HCT116 (cell line): ENCODE measurements around the gene TMEM247. TPM values are rescaled to one million over a fixed set of nuclear protein-coding genes. Genes with fewer than 3 reads are reported as not detected.

Experiments used
- ATAC-seq: fragments of 200-7000 bp; cut with Tn5 transposase; 2 replicates; pipeline ENCODE4 v1.9.1; 2020; ENCODE audit warnings: mild to moderate bottlenecking, moderate library complexity
- BruUV-seq: library from RNA; stranded (reverse); fragments of 400-500 nt; replicated peaks from 2 replicates; lab custom pipeline; 2021; lab: Mats Ljungman, UMichigan
- CTCF ChIA-PET: fragments of 300-600 bp; sonication (Branson Sonifier 250); formaldehyde crosslinking; loops from one replicate; lab custom pipeline; 2021; ENCODE audit warnings: antibody characterized with exemption; lab: Charles Lee
- POLR2A ChIA-PET: fragments of 300-600, 350-600 bp; sonication (Branson Sonifier 250); formaldehyde crosslinking; loops from one replicate; lab custom pipeline; 2021; ENCODE audit warnings: antibody characterized with exemption; lab: Charles Lee
- RAD21 ChIA-PET, 2 experiments: fragments of 300-600 bp; sonication (Branson Sonifier 250); formaldehyde crosslinking; loops; one replicate each; lab custom pipeline; 2023; ENCODE audit warnings: low total read pairs in 2 of 2; ENCODE audit not compliant: uncharacterized antibody in 2 of 2, unreplicated experiment in 2 of 2, low non-redundant PET in 1 of 2; lab: Charles Lee
- DNase-seq: peaks from one replicate; pipeline ENCODE4 v3.0.0-alpha.2; 2010; ENCODE audit warnings: low read depth, low spot score
- H2AFZ ChIP-seq: fragments of 200-600 bp; shearing (Covaris generic), sonication (generic); 2 replicates; pipeline ENCODE4 v1.6.1; 2017; ENCODE audit warnings: low read depth, mixed run types, mixed read lengths, antibody characterized with exemption, low read length; ENCODE audit not compliant: poor library complexity, severe bottlenecking
- H3K27ac ChIP-seq: 2 replicates; pipeline ENCODE4 v1.5.1; 2012; ENCODE audit warnings: low read depth, low read length
- H3K27me3 ChIP-seq: fragments of 200-600 bp; sonication (generic); 2 replicates; pipeline ENCODE4 v1.6.1; 2016; ENCODE audit warnings: mixed run types, low read length, mixed read lengths; ENCODE audit not compliant: insufficient read depth
- H3K36me3 ChIP-seq, 2 experiments: fragments of 200-500 bp in 1 of 2; fragments of 200-600 bp in 1 of 2; sonication (Bioruptor generic) in 1 of 2; sonication (generic) in 1 of 2; 2 replicates each; pipeline versions ENCODE4 v1.5.1 to v1.6.1; 2014 to 2016; ENCODE audit warnings: low read length in 2 of 2, inconsistent platforms in 1 of 2, mixed read lengths in 1 of 2, mixed run types in 1 of 2; ENCODE audit not compliant: insufficient read depth in 2 of 2, control insufficient read depth in 1 of 2
- H3K4me1 ChIP-seq, 2 experiments: fragments of 200-600 bp in 1 of 2; sonication (generic) in 1 of 2; 2 replicates each; pipeline versions ENCODE4 v1.5.1 to v1.6.1; 2012 to 2017; ENCODE audit warnings: low read length in 2 of 2, inconsistent platforms in 1 of 2, mild to moderate bottlenecking in 1 of 2, mixed read lengths in 1 of 2, mixed run types in 1 of 2, moderate library complexity in 1 of 2; ENCODE audit not compliant: insufficient read depth in 2 of 2, control insufficient read depth in 1 of 2
- H3K4me2 ChIP-seq: fragments of 200-600 bp; sonication (generic); 2 replicates; pipeline ENCODE4 v1.6.1; 2017; ENCODE audit warnings: mixed run types, low read length, mixed read lengths
- H3K4me3 ChIP-seq, 2 experiments: fragments of 200-600 bp in 1 of 2; sonication (generic) in 1 of 2; replicated peaks in 1 of 2; 2 replicates each; pipeline ENCODE4 v1.5.1; 2011 to 2016; ENCODE audit warnings: low read length in 2 of 2, control low read depth in 1 of 2, low read depth in 1 of 2, mild to moderate bottlenecking in 1 of 2, mixed read lengths in 1 of 2, mixed run types in 1 of 2
- H3K79me2 ChIP-seq: fragments of 200-600 bp; sonication (generic); 2 replicates; pipeline ENCODE4 v1.6.1; 2017; ENCODE audit warnings: mild to moderate bottlenecking, mixed run types, low read length, moderate library complexity, mixed read lengths; ENCODE audit not compliant: insufficient read depth
- H3K9ac ChIP-seq: fragments of 200-600 bp; sonication (generic); 2 replicates; pipeline ENCODE4 v1.6.1; 2016; ENCODE audit warnings: low read length, mixed read lengths
- H3K9me2 ChIP-seq: fragments of 200-600 bp; sonication (generic), shearing (Covaris generic); 2 replicates; pipeline ENCODE4 v1.6.1; 2017; ENCODE audit warnings: mixed run types, mild to moderate bottlenecking, moderate library complexity; ENCODE audit not compliant: insufficient read depth
- H3K9me3 ChIP-seq, 2 experiments: fragments of 200-500 bp in 1 of 2; fragments of 200-600 bp in 1 of 2; sonication (Bioruptor generic) in 1 of 2; sonication (generic) in 1 of 2; 2 replicates each; pipeline ENCODE4 v1.6.1; 2014 to 2017; ENCODE audit warnings: low read length in 2 of 2, mixed read lengths in 2 of 2, inconsistent platforms in 1 of 2, low read depth in 1 of 2, mild to moderate bottlenecking in 1 of 2, mixed run types in 1 of 2, moderate library complexity in 1 of 2; ENCODE audit not compliant: control insufficient read depth in 1 of 2, insufficient read depth in 1 of 2
- H4K20me1 ChIP-seq: fragments of 200-600 bp; sonication (generic), shearing (Covaris generic); 2 replicates; pipeline ENCODE4 v1.6.1; 2017; ENCODE audit warnings: mixed run types, mild to moderate bottlenecking, moderate library complexity; ENCODE audit not compliant: insufficient read depth
- CEBPB ChIP-seq: IDR thresholded peaks from 2 replicates; pipeline ENCODE4 v1.6.1; 2012; ENCODE audit warnings: low read depth
- EZH2 ChIP-seq: fragments of 200-600 bp; sonication (generic); IDR thresholded peaks from 2 replicates; pipeline ENCODE4 v1.6.1; 2017; ENCODE audit warnings: antibody characterized with exemption, mixed run types
- EZH2phosphoT487 ChIP-seq: fragments of 200-600 bp; IDR thresholded peaks from 2 replicates; pipeline ENCODE4 v1.6.1; 2018; ENCODE audit warnings: antibody characterized with exemption, borderline replicate concordance
- FOSL1 ChIP-seq: IDR thresholded peaks from 2 replicates; pipeline ENCODE4 v1.6.1; 2012; ENCODE audit warnings: low read depth
- JUND ChIP-seq: IDR thresholded peaks from 2 replicates; pipeline ENCODE4 v1.6.1; 2012
- POLR2A ChIP-seq: IDR thresholded peaks from 2 replicates; pipeline ENCODE4 v1.7.0; 2011; ENCODE audit warnings: borderline replicate concordance; ENCODE audit not compliant: insufficient read depth, insufficient read length; ENCODE audit errors: extremely low read depth
- POLR2AphosphoS5 ChIP-seq: IDR thresholded peaks from 2 replicates; pipeline ENCODE4 v1.6.1; 2011; ENCODE audit warnings: mild to moderate bottlenecking, low read depth, low read length, moderate library complexity
- RAD21 ChIP-seq: IDR thresholded peaks from 2 replicates; pipeline ENCODE4 v1.6.1; 2012; ENCODE audit warnings: low read depth, mild to moderate bottlenecking
- SIN3A ChIP-seq: IDR thresholded peaks from 2 replicates; pipeline ENCODE4 v1.6.1; 2012; ENCODE audit warnings: low read depth
- SP1 ChIP-seq: IDR thresholded peaks from 2 replicates; pipeline ENCODE4 v1.6.1; 2012; ENCODE audit warnings: low read depth
- SRF ChIP-seq: IDR thresholded peaks from 2 replicates; pipeline ENCODE4 v1.6.1; 2012; ENCODE audit warnings: low read depth
- TCF7L2 ChIP-seq: IDR thresholded peaks from 2 replicates; pipeline ENCODE4 v1.7.0; 2011; ENCODE audit warnings: borderline replicate concordance, inconsistent platforms; ENCODE audit not compliant: insufficient read depth, insufficient read length; ENCODE audit errors: extremely low read depth
- YY1 ChIP-seq: IDR thresholded peaks from 2 replicates; pipeline ENCODE4 v1.6.1; 2011; ENCODE audit warnings: low read length, low read depth, moderate library complexity, mild to moderate bottlenecking; ENCODE audit not compliant: insufficient replicate concordance; ENCODE audit errors: extremely low read depth
- ZFX ChIP-seq: fragments of 450-650 bp; IDR thresholded peaks from 2 replicates; pipeline ENCODE4 v1.6.1; 2017
- ZNF274 ChIP-seq: fragments of 200-500 bp; sonication (Bioruptor generic); IDR thresholded peaks from 2 replicates; pipeline ENCODE4 v1.6.1; 2014; ENCODE audit warnings: mild to moderate bottlenecking, low read depth, low read length, inconsistent platforms
- intact Hi-C: fragments of 100-400 bp; cut with micrococcal nuclease; formaldehyde crosslinking; loops from 2 replicates; pipeline ENCODE4 v1.10.0; 2022
- total RNA-seq: library from RNA; stranded (reverse); gene quantifications from one replicate; pipeline ENCODE4 v1.2.1, GENCODE V29; 2021; ENCODE audit not compliant: unreplicated experiment
- TF ChIP-seq, protein P1 (sequence below): IDR thresholded peaks from 2 replicates; pipeline ENCODE4 v1.6.1; 2012; ENCODE audit warnings: low read depth
- TF ChIP-seq, protein P2 (sequence below), 3 experiments: fragments of 200-600 bp in 1 of 3; sonication (generic) in 1 of 3; IDR thresholded peaks in 2 of 3; conservative IDR thresholded peaks in 1 of 3; 2 replicates each; pipeline ENCODE4 v1.5.1; 2012 to 2017; ENCODE audit warnings: low read depth in 2 of 3, low read length in 2 of 3, antibody characterized with exemption in 1 of 3, borderline replicate concordance in 1 of 3, control low read depth in 1 of 3, mild to moderate bottlenecking in 1 of 3, mixed read lengths in 1 of 3, mixed run types in 1 of 3, moderate library complexity in 1 of 3; ENCODE audit not compliant: insufficient read depth in 1 of 3
- TF ChIP-seq, protein P3 (sequence below): IDR thresholded peaks from 2 replicates; pipeline ENCODE4 v1.6.1; 2011; ENCODE audit warnings: mild to moderate bottlenecking, low read length, moderate library complexity; ENCODE audit not compliant: insufficient replicate concordance; ENCODE audit errors: extremely low read depth
- TF ChIP-seq, protein P4 (sequence below): IDR thresholded peaks from 2 replicates; pipeline ENCODE4 v1.6.1; 2012
- TF ChIP-seq, protein P5 (sequence below): IDR thresholded peaks from 2 replicates; pipeline ENCODE4 v1.6.1; 2012

TMEM247 gene
- total RNA-seq, 1 experiment from 2014 or later = not detected

DNA sequence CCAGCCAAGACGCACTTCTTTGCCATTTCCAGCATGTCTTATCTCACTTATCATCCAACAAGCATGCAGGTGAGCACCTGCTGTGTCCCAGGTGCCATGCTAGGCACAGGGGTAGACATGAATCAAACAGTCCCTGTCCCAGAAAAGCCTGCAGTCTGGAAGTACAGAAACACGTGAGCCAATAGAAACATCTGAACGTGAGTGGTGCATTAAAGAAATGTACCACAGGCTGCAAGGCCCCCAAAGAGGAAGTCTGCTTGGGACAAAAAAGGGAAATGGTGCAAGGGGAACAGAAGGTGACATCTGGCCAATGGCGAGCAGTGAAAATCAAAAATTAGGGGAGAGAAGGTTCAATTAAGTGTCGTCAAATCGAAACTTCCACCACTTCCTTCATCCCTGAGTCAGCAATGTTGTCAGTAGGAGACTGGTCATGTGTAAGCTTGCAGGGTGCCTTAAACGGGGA, 17.6 kb upstream of the TMEM247 start:
- H3K4me3 ChIP-seq = no peak overlapping the region
- RAD21 ChIA-PET = no interaction called here
- BruUV-seq = no TSS peak
- peak; percentile 15; the same call in 1 of the 2 replicates for ATAC-seq
- TF ChIP-seq, protein P1, sequence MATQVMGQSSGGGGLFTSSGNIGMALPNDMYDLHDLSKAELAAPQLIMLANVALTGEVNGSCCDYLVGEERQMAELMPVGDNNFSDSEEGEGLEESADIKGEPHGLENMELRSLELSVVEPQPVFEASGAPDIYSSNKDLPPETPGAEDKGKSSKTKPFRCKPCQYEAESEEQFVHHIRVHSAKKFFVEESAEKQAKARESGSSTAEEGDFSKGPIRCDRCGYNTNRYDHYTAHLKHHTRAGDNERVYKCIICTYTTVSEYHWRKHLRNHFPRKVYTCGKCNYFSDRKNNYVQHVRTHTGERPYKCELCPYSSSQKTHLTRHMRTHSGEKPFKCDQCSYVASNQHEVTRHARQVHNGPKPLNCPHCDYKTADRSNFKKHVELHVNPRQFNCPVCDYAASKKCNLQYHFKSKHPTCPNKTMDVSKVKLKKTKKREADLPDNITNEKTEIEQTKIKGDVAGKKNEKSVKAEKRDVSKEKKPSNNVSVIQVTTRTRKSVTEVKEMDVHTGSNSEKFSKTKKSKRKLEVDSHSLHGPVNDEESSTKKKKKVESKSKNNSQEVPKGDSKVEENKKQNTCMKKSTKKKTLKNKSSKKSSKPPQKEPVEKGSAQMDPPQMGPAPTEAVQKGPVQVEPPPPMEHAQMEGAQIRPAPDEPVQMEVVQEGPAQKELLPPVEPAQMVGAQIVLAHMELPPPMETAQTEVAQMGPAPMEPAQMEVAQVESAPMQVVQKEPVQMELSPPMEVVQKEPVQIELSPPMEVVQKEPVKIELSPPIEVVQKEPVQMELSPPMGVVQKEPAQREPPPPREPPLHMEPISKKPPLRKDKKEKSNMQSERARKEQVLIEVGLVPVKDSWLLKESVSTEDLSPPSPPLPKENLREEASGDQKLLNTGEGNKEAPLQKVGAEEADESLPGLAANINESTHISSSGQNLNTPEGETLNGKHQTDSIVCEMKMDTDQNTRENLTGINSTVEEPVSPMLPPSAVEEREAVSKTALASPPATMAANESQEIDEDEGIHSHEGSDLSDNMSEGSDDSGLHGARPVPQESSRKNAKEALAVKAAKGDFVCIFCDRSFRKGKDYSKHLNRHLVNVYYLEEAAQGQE = no peak
- TF ChIP-seq ZFX (no peak), ZNF274 (no peak), EZH2 (no peak), POLR2A (no peak), SIN3A (no peak), YY1 (no peak), SRF (no peak), EZH2phosphoT487 (no peak), CEBPB (no peak), FOSL1 (no peak), SP1 (no peak), POLR2AphosphoS5 (no peak), TCF7L2 (no peak), JUND (no peak), RAD21 (no peak)
- TF ChIP-seq, protein P2, sequence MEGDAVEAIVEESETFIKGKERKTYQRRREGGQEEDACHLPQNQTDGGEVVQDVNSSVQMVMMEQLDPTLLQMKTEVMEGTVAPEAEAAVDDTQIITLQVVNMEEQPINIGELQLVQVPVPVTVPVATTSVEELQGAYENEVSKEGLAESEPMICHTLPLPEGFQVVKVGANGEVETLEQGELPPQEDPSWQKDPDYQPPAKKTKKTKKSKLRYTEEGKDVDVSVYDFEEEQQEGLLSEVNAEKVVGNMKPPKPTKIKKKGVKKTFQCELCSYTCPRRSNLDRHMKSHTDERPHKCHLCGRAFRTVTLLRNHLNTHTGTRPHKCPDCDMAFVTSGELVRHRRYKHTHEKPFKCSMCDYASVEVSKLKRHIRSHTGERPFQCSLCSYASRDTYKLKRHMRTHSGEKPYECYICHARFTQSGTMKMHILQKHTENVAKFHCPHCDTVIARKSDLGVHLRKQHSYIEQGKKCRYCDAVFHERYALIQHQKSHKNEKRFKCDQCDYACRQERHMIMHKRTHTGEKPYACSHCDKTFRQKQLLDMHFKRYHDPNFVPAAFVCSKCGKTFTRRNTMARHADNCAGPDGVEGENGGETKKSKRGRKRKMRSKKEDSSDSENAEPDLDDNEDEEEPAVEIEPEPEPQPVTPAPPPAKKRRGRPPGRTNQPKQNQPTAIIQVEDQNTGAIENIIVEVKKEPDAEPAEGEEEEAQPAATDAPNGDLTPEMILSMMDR (IDR thresholded peaks at IDR 0.05 in 2 of 3, conservative IDR thresholded peaks at IDR 0.05 in 1 of 3; ENCODE audit: borderline replicate concordance in 1 of 3, insufficient read depth in 1 of 3, low read depth in 2 of 3, low read length in 2 of 3) = no peak
- TF ChIP-seq, protein P3, sequence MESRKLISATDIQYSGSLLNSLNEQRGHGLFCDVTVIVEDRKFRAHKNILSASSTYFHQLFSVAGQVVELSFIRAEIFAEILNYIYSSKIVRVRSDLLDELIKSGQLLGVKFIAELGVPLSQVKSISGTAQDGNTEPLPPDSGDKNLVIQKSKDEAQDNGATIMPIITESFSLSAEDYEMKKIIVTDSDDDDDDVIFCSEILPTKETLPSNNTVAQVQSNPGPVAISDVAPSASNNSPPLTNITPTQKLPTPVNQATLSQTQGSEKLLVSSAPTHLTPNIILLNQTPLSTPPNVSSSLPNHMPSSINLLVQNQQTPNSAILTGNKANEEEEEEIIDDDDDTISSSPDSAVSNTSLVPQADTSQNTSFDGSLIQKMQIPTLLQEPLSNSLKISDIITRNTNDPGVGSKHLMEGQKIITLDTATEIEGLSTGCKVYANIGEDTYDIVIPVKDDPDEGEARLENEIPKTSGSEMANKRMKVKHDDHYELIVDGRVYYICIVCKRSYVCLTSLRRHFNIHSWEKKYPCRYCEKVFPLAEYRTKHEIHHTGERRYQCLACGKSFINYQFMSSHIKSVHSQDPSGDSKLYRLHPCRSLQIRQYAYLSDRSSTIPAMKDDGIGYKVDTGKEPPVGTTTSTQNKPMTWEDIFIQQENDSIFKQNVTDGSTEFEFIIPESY = no peak
- TF ChIP-seq, protein P4, sequence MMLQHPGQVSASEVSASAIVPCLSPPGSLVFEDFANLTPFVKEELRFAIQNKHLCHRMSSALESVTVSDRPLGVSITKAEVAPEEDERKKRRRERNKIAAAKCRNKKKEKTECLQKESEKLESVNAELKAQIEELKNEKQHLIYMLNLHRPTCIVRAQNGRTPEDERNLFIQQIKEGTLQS = no peak
- TF ChIP-seq, protein P5, sequence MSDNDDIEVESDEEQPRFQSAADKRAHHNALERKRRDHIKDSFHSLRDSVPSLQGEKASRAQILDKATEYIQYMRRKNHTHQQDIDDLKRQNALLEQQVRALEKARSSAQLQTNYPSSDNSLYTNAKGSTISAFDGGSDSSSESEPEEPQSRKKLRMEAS = no peak
- no peaks in the 10 kb centered on the region for H4K20me1 ChIP-seq
- no peak overlapping the region for H3K27ac ChIP-seq
- no peaks in the 10 kb centered on the region for H3K79me2 ChIP-seq
- CTCF ChIA-PET = interaction anchor here (1.1 kb wide), 1 partner anchor 188 kb away, joined by 3 read pairs; no protein-coding TSS in a partner anchor
- no peak for DNase-seq
- H3K9me2 ChIP-seq = no peaks in the 10 kb centered on the region
- H3K9ac ChIP-seq = no peak overlapping the region
- no peaks in the 10 kb centered on the region for H3K27me3 ChIP-seq
- intact Hi-C loops = loop anchor here (1.0 to 2.0 kb wide), 5 partner anchors 97 to 817 kb away; no protein-coding TSS in a partner anchor
- H3K9me3 ChIP-seq = no peaks in the 10 kb centered on the region
- POLR2A ChIA-PET = no interaction called here
- no peaks in the 10 kb centered on the region for H3K4me1 ChIP-seq
- no peaks in the 10 kb centered on the region for H3K36me3 ChIP-seq
- H2AFZ ChIP-seq = no peak overlapping the region
- H3K4me2 ChIP-seq = no peak overlapping the region
